HepG2 (cell line): ENCODE results near the gene ALLC. TPM values are rescaled to one million over a fixed set of nuclear protein-coding genes. Genes with fewer than 3 reads are reported as not detected.

ENCODE experiments used
- ATAC-seq: fragments of 200-7000 bp; cut with Tn5 transposase; 3 replicates; pipeline ENCODE4 v1.9.1; 2020; ENCODE audit warnings: mild to moderate bottlenecking, moderate library complexity
- BruUV-seq: library from RNA; stranded (reverse); fragments of 400-500 nt; replicated peaks from 2 replicates; lab custom pipeline; 2021; lab: Mats Ljungman, UMichigan
- CTCF ChIA-PET: fragments of 300-600 bp; formaldehyde crosslinking; extraction: SDS; loops from one replicate; lab custom pipeline; 2021; ENCODE audit warnings: low total read pairs, inconsistent platforms, low intra/inter-chr PET ratio; lab: Yijun Ruan, JAX
- POLR2A ChIA-PET: fragments of 350-600 bp; sonication (Branson Sonifier 250); formaldehyde crosslinking; loops from one replicate; lab custom pipeline; 2020; ENCODE audit warnings: antibody characterized with exemption, inconsistent platforms; lab: Yijun Ruan, JAX
- DNase-seq: peaks from one replicate; pipeline ENCODE4 v3.0.0-alpha.2; 2015; ENCODE audit warnings: low spot score
- FAIRE-seq: peaks from 3 replicates; lab custom pipeline; 2011; peaks lifted over from hg19 to GRCh38; lab: Jason Lieb, UNC
- H2AFZ ChIP-seq: one replicate; pipeline ENCODE4 v1.6.1; 2011; ENCODE audit warnings: low read length, inconsistent platforms
- H3K27ac ChIP-seq: fragments of 300-600 bp; 3 replicates; pipeline ENCODE4 v1.8.0; 2011; ENCODE audit warnings: mixed run types, mild to moderate bottlenecking, mixed read lengths, low read length, inconsistent platforms; ENCODE audit not compliant: insufficient read depth; ENCODE audit errors: extremely low read length
- H3K27me3 ChIP-seq, 2 experiments: fragments of 200-600 bp in 1 of 2; 2 replicates in 1 of 2; 3 replicates in 1 of 2; pipeline versions ENCODE4 v1.6.0 to v1.8.0; 2011; ENCODE audit warnings: low read length in 2 of 2, mild to moderate bottlenecking in 2 of 2, moderate library complexity in 2 of 2, inconsistent platforms in 1 of 2; ENCODE audit not compliant: insufficient read depth in 2 of 2, control insufficient read depth in 1 of 2
- H3K36me3 ChIP-seq, 2 experiments: fragments of 200-600 bp in 1 of 2; replicated peaks in 1 of 2; 2 replicates in 1 of 2; 3 replicates in 1 of 2; pipeline versions ENCODE4 v1.5.1 to v1.8.0; 2011; ENCODE audit warnings: low read length in 2 of 2, inconsistent platforms in 1 of 2; ENCODE audit not compliant: insufficient read depth in 2 of 2, control insufficient read depth in 1 of 2
- H3K4me1 ChIP-seq: 2 replicates; pipeline ENCODE4 v1.5.1; 2012; ENCODE audit warnings: low read length, inconsistent platforms; ENCODE audit not compliant: insufficient read depth
- H3K4me2 ChIP-seq: 2 replicates; pipeline ENCODE4 v1.6.0; 2011; ENCODE audit warnings: low read depth, low read length, inconsistent platforms
- H3K4me3 ChIP-seq, 3 experiments: fragments of 200-600 bp in 1 of 3; sonication (generic), shearing (Covaris generic) in 1 of 3; replicated peaks in 1 of 3; 2 replicates each; pipeline ENCODE4 v1.5.1; 2011 to 2016; ENCODE audit warnings: low read length in 3 of 3, inconsistent platforms in 2 of 3, low read depth in 2 of 3, mild to moderate bottlenecking in 2 of 3, control low read depth in 1 of 3, mixed read lengths in 1 of 3; ENCODE audit not compliant: insufficient read depth in 1 of 3
- H3K79me2 ChIP-seq: one replicate; pipeline ENCODE4 v1.6.1; 2011; ENCODE audit warnings: low read length, inconsistent platforms; ENCODE audit not compliant: insufficient read depth
- H3K9ac ChIP-seq: 2 replicates; pipeline ENCODE4 v1.6.0; 2011; ENCODE audit warnings: mild to moderate bottlenecking, low read depth, low read length, inconsistent platforms; ENCODE audit not compliant: insufficient read depth
- H3K9me3 ChIP-seq: 2 replicates; pipeline ENCODE4 v1.5.1; 2012; ENCODE audit warnings: mild to moderate bottlenecking, low read length
- H4K20me1 ChIP-seq: 2 replicates; pipeline ENCODE4 v1.6.0; 2011; ENCODE audit warnings: inconsistent platforms, mild to moderate bottlenecking, low read length, moderate library complexity; ENCODE audit not compliant: insufficient read depth
- ATRX ChIP-seq: sonication (generic); formaldehyde crosslinking; IDR thresholded peaks from 2 replicates; pipeline ENCODE4 v1.4.0; 2020; ENCODE audit warnings: missing genetic modification reagents, borderline replicate concordance
- DMTF1 ChIP-seq: sonication (generic); formaldehyde crosslinking; IDR thresholded peaks from 2 replicates; pipeline ENCODE4 v1.4.0; 2020; ENCODE audit warnings: mild to moderate bottlenecking, missing genetic modification reagents
- KDM5A ChIP-seq: fragments of 200-600 bp; sonication (generic); IDR thresholded peaks from 2 replicates; pipeline ENCODE4 v1.7.0; 2018; ENCODE audit warnings: antibody characterized with exemption, mild to moderate bottlenecking, low read length, borderline replicate concordance
- NFYC ChIP-seq: IDR thresholded peaks from 2 replicates; pipeline ENCODE4 v1.6.1; 2016; ENCODE audit warnings: missing genetic modification reagents, missing compliant biosample characterization
- PREB ChIP-seq: sonication (generic); formaldehyde crosslinking; IDR thresholded peaks from 2 replicates; pipeline ENCODE4 v1.4.0; 2020; ENCODE audit warnings: missing genetic modification reagents
- SAP130 ChIP-seq: IDR thresholded peaks from 2 replicates; pipeline ENCODE4 v1.6.1; 2016; ENCODE audit warnings: low read depth
- TOE1 ChIP-seq: sonication (generic); formaldehyde crosslinking; IDR thresholded peaks from 2 replicates; pipeline ENCODE4 v1.4.0; 2020; ENCODE audit warnings: mild to moderate bottlenecking, missing genetic modification reagents
- ZBTB26 ChIP-seq: IDR thresholded peaks from 2 replicates; pipeline ENCODE4 v1.6.1; 2016; ENCODE audit warnings: missing compliant biosample characterization, missing genetic modification reagents, borderline replicate concordance
- ZBTB3 ChIP-seq: sonication (generic); formaldehyde crosslinking; IDR thresholded peaks from 2 replicates; pipeline ENCODE4 v1.4.0; 2020; ENCODE audit warnings: low read depth, mild to moderate bottlenecking, moderate library complexity, missing genetic modification reagents, borderline replicate concordance
- ZFY ChIP-seq: sonication (generic); formaldehyde crosslinking; IDR thresholded peaks from 2 replicates; pipeline ENCODE4 v1.4.0; 2020; ENCODE audit warnings: missing genetic modification reagents
- ZNF280B ChIP-seq: sonication (generic); formaldehyde crosslinking; IDR thresholded peaks from 2 replicates; pipeline ENCODE4 v1.5.0; 2020; ENCODE audit warnings: missing genetic modification reagents, mild to moderate bottlenecking, borderline replicate concordance
- WGBS: methylation state at CpG from one replicate; pipeline ENCODE4 v1.1.6; 2017; ENCODE audit warnings: low lambda C conversion rate; 5-methylcytosine and 5-hydroxymethylcytosine counted together
- in situ Hi-C: cut with HindIII; loops from 2 replicates; pipeline ENCODE4 v1.10.0; 2017; ENCODE audit warnings: low pct_unique_long_range_greater_than_20kb; ENCODE audit not compliant: extremely low pct_ligation_motif_present
- intact Hi-C: fragments of 100-400 bp; cut with micrococcal nuclease; formaldehyde crosslinking; loops from one replicate; pipeline ENCODE4 v1.10.0; 2022; ENCODE audit not compliant: unreplicated experiment
- polyA plus RNA-seq, 8 experiments: library from polyadenylated mRNA; depleted of rRNA in 3 of 8; stranded (reverse) in 7 of 8; unstranded in 1 of 8; fragments of >200 nt; fragmentation: Illumina TruSeq in 4 of 8; extraction: Trizol in 4 of 8; gene quantifications; 2 replicates each; pipeline versions ENCODE4 v1.2.1 to v1.2.3, GENCODE V29; 2011 to 2016; ENCODE audit warnings: low read depth in 4 of 8, missing spikeins in 1 of 8, mixed read lengths in 1 of 8; ENCODE audit not compliant: insufficient read depth in 1 of 8
- total RNA-seq, 5 experiments: library from RNA; depleted of rRNA; stranded (reverse); fragments of >200 nt; fragmentation: Illumina TruSeq; extraction: Trizol; gene quantifications; 2 replicates each; pipeline ENCODE4 v1.2.3, GENCODE V29; 2016; ENCODE audit warnings: low read depth in 1 of 5

ALLC gene
- total and polyA plus RNA-seq, 2 of the 13 experiments (the other 11 are each of a cell fraction or from before 2014, with no cell fraction given): 0.08 to 0.11 TPM

GRCh38 chr2:3637692-3638455 is 20.1 kb upstream of the ALLC start:
- no peaks in the 10 kb centered on the region for H3K79me2 ChIP-seq
- CTCF ChIA-PET: no interaction called here
- no peaks in the 10 kb centered on the region for H3K9me3 ChIP-seq
- in situ Hi-C loops: no loop called here
- H3K36me3 ChIP-seq: no peaks in the 10 kb centered on the region
- no peak for TF ChIP-seq NFYC (CRISPR knock-in tag)
- TF ChIP-seq ZNF280B (CRISPR knock-in tag): 0 out of 2 replicates have a peak, but pooled peaks have one; percentile 20
- no peak for TF ChIP-seq KDM5A
- H3K27ac ChIP-seq: no peak overlapping the region
- no peak for FAIRE-seq
- no peak for DNase-seq
- no peak overlapping the region for H2AFZ ChIP-seq
- no peak overlapping the region for H3K9ac ChIP-seq
- no peak overlapping the region for H3K4me3 ChIP-seq
- intact Hi-C loops: no loop called here
- H3K4me2 ChIP-seq: no peak overlapping the region
- no TSS peak for BruUV-seq
- no peaks in the 10 kb centered on the region for H4K20me1 ChIP-seq
- POLR2A ChIA-PET: no interaction called here
- no peak for ATAC-seq
- H3K4me1 ChIP-seq: no peaks in the 10 kb centered on the region
- H3K27me3 ChIP-seq: peaks cover 3 to 39% of the 10 kb centered on the region in 2 experiments
- 81% methylated on average over 28 of the region's 30 CpGs for WGBS

GRCh38 chr2:3638456-3638810 is 19.6 kb upstream of the ALLC start:
- H3K36me3 ChIP-seq: no peaks in the 10 kb centered on the region
- ChIA-PET CTCF (no interaction called here), POLR2A (no interaction called here)
- H2AFZ ChIP-seq: no peak overlapping the region
- FAIRE-seq (no peak), ATAC-seq (no peak), DNase-seq (no peak)
- WGBS: 51% methylated on average over 7 of the region's 8 CpGs
- H3K4me1 ChIP-seq: no peaks in the 10 kb centered on the region
- no peaks in the 10 kb centered on the region for H4K20me1 ChIP-seq
- BruUV-seq: no TSS peak
- peaks cover 3 to 33% of the 10 kb centered on the region in 2 experiments for H3K27me3 ChIP-seq
- no peaks in the 10 kb centered on the region for H3K9me3 ChIP-seq
- H3K4me3 ChIP-seq: no peak overlapping the region
- H3K79me2 ChIP-seq: no peaks in the 10 kb centered on the region
- in situ Hi-C loops: no loop called here
- intact Hi-C loops: no loop called here
- no peak overlapping the region for H3K9ac ChIP-seq
- H3K4me2 ChIP-seq: no peak overlapping the region
- H3K27ac ChIP-seq: no peak overlapping the region
- TF ChIP-seq SAP130: no peak
- no peak for TF ChIP-seq ZFY
- no peak for TF ChIP-seq DMTF1 (CRISPR knock-in tag)
- no peak for TF ChIP-seq ATRX (CRISPR knock-in tag)
- TF ChIP-seq PREB (CRISPR knock-in tag): no peak
- TF ChIP-seq ZBTB26 (CRISPR knock-in tag): no peak
- no peak for TF ChIP-seq TOE1 (CRISPR knock-in tag)
- TF ChIP-seq ZBTB3 (CRISPR knock-in tag): no peak
